ENCODE measurements around the gene NELL2. TPM values are rescaled to one million over a fixed set of nuclear protein-coding genes. Genes with fewer than 3 reads are reported as not detected.

NELL2 gene
- total RNA-seq, 4 donors from 2014 or later: 7.5 to 39.2 (median 15.9) TPM

DNA sequence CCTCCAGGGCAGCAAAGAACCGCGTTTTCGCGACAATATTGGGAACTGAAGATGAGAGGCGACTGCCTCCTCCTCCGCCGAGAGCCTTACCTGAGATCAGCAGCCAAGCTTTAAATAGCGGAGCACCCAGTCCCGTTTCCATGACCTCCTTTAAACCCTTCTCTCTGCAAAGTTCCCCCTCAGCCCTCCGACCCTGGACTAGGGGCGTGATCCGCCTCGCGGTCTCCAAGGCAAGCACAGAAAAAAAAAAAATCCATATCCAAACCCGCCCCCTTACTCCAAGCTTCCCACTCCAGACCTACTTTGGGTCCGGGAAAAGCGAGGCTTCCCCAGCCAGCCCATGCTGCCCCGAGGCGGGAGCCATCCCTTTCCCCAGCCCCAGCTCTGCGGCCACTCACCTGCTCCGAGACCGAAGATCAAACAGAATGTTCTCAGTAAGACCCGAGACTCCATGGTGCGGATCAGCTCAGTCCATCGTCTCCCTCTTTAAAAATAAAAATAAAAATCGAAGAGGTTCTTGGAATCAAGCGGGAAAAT is 630 bp downstream of the NELL2 start:
- H3K4me1 ChIP-seq: peaks cover 0 to 16% (median 0%) of the 10 kb centered on the region in 4 donors
- no peaks in the 10 kb centered on the region for H3K36me3 ChIP-seq
- H3K4me3 ChIP-seq: peak overlapping the region; percentile 47 to 75 (median 58)
- TF ChIP-seq, protein P1, sequence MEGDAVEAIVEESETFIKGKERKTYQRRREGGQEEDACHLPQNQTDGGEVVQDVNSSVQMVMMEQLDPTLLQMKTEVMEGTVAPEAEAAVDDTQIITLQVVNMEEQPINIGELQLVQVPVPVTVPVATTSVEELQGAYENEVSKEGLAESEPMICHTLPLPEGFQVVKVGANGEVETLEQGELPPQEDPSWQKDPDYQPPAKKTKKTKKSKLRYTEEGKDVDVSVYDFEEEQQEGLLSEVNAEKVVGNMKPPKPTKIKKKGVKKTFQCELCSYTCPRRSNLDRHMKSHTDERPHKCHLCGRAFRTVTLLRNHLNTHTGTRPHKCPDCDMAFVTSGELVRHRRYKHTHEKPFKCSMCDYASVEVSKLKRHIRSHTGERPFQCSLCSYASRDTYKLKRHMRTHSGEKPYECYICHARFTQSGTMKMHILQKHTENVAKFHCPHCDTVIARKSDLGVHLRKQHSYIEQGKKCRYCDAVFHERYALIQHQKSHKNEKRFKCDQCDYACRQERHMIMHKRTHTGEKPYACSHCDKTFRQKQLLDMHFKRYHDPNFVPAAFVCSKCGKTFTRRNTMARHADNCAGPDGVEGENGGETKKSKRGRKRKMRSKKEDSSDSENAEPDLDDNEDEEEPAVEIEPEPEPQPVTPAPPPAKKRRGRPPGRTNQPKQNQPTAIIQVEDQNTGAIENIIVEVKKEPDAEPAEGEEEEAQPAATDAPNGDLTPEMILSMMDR (IDR thresholded peaks at IDR 0.05): no peak
- TF ChIP-seq POLR2A (IDR thresholded peaks at IDR 0.05): no peak
- H3K9me3 ChIP-seq: no peaks in the 10 kb centered on the region
- peak overlapping the region in 1 of 4 donors; percentile 34 for H3K27ac ChIP-seq
- peaks cover 0 to 15% of the 10 kb centered on the region in 2 donors for H3K27me3 ChIP-seq
- peak in 1 of 3 donors; percentile 35 for DNase-seq

DNA sequence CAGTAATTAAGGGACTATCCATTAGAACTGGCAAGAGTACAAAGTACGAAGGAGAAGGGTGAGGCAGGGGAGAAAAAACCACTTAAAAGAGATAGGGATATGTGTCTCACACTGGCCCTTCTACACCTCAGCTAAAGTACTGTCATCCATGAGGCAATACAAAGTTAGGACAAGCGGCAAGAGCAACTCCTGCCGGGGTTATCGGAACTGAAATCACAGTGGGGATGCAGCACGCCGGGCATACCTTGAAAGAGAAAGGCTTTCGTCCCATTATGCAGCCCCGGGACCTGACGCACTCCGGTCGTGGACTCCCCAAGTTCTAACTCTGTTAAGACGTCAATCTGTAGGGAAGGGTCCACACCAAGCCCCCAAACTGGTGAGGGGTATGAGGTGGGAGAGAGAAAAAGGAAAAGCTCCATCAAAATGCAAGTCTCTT is 1.1 kb downstream of the NELL2 start:
- Histone ChIP-seq H3K4me3 (peak overlapping the region; percentile 47 to 75 (median 58)), H3K4me1 (peaks cover 0 to 16% (median 0%) of the 10 kb centered on the region in 4 donors), H3K27me3 (peaks cover 0 to 15% of the 10 kb centered on the region in 2 donors), H3K36me3 (no peaks in the 10 kb centered on the region), H3K9me3 (no peaks in the 10 kb centered on the region), H3K27ac (no peak overlapping the region)
- peak in 1 of 3 donors; percentile 46 for DNase-seq
- TF ChIP-seq, protein P1 (IDR thresholded peaks at IDR 0.05): no peak
- TF ChIP-seq POLR2A (IDR thresholded peaks at IDR 0.05): no peak

DNA sequence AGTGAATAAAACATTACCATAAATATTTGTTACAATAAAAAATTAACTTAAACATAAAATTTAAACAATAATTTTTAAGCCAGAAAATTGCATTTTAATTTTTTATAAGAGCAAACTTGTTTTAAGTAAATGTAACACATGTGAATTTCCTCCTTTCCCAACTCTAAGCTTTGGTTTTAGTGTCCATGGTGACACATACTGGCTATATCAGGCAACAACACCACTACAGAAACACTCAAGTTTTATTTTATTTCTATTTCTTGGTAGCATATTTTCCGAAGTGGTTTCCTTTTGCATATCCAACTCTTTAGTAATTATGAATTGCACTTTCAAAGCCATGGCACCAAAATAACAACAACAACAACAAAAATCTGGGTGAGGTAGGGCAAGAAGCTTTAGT is 2.2 kb downstream of the NELL2 start:
- no peaks in the 10 kb centered on the region for H3K36me3 ChIP-seq
- no peaks in the 10 kb centered on the region for H3K9me3 ChIP-seq
- H3K27ac ChIP-seq: no peak overlapping the region
- peaks cover 0 to 15% of the 10 kb centered on the region in 2 donors for H3K27me3 ChIP-seq
- H3K4me3 ChIP-seq: no peak overlapping the region
- H3K4me1 ChIP-seq: peaks cover 0 to 16% (median 0%) of the 10 kb centered on the region in 4 donors
- TF ChIP-seq, protein P1 (IDR thresholded peaks at IDR 0.05): peak in 4 of 6 experiments; percentile 25 to 56 (median 50)
- TF ChIP-seq POLR2A (IDR thresholded peaks at IDR 0.05): no peak
- DNase-seq: no peak

DNA sequence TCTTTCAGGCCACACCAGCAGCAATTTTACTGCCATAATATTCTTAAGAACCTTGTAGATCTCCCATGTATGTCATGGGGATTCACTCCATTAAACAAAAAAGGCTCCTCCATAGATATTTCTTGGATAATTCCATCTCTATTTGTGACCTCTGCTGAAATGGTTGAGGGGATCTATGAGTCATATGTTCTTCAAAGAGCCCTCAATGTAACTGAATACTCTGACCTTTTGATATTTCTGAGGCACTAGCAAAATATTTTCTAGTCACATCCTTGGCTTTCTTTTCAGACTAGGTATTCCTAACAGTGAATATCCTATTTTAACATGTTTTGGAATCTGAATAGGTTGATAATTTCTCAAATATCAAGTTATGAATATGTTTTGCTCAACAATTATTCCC is 6.6 kb downstream of the NELL2 start:
- TF ChIP-seq POLR2A (IDR thresholded peaks at IDR 0.05): no peak
- TF ChIP-seq, protein P1 (IDR thresholded peaks at IDR 0.05): no peak
- Histone ChIP-seq H3K4me3 (no peak overlapping the region), H3K36me3 (no peaks in the 10 kb centered on the region), H3K4me1 (peaks cover 0 to under 1% (median 0%) of the 10 kb centered on the region in 4 donors), H3K9me3 (no peaks in the 10 kb centered on the region), H3K27me3 (peaks cover 0 to 4% of the 10 kb centered on the region in 2 donors), H3K27ac (no peak overlapping the region)
- DNase-seq: no peak

DNA sequence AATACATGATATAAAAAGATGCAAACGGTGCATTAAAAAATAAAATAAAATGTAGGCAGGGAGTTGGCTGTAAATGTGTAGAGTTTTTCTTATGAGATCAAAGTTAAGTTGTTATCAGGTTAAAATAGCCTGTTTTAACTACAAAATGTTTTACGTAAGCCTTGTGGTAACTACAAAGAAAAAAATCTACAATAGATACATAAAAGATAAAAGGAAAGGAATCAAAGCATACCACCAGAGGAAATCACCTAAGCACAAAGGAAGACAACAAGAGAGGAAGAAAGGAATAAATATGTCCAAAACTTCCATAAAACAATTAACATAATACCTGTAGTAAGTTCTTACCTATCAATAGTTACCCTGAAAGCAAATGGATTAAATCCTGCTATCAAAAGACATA is 12.2 kb downstream of the NELL2 start:
- DNase-seq: no peak
- Histone ChIP-seq H3K9me3 (peaks cover 0 to 4% (median 0%) of the 10 kb centered on the region in 4 donors), H3K27me3 (no peaks in the 10 kb centered on the region), H3K4me1 (no peaks in the 10 kb centered on the region), H3K27ac (no peak overlapping the region), H3K4me3 (no peak overlapping the region), H3K36me3 (no peaks in the 10 kb centered on the region)
- TF ChIP-seq, protein P1 (IDR thresholded peaks at IDR 0.05): no peak
- no peak for TF ChIP-seq POLR2A (IDR thresholded peaks at IDR 0.05)
